NCI-H146 (cell line): ENCODE data around the gene TNFRSF13B.
"Not testable (repeated sequence)": the region's sequence is repeated elsewhere in the genome, so short reads cannot be mapped to it uniquely, and the experiment has no call there.

Experiments
- DNase-seq: peaks from one replicate; lab custom pipeline; 2025; lab: John Stamatoyannopoulos, UW

TNFRSF13B gene

DNA sequence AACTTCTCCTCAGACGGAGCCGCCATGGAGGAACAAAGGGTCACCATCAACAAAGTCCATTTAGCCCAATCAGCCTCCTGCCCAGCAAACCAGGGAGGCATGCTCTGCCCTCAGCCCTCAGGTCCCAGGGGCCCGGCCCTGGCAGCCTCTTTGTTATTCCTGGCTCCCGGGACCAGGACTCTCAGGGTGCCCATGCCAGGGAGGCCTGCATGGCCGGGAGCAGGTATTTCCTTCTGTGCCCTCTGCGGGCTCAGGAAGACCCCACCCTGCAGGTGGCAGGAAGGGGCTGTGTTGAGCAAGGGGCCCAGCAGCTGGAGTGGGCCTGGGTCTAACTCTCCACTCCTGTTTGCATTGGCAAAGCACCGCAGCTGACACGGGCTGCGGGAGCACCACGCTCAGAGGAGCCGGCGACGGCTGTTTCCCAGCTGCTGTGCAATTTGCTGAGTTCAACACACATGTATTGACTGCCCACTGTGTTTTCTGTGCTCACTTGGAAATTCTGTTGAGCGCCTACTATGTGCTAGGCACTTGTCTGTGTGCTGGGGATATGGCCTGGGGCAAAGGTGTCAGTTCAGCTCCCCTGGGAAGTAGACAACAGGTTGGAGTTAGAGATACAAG, 33.2 kb upstream of the TNFRSF13B start:
- not testable (repeated sequence) for DNase-seq

GRCh38 chr17:17004251-17004996, 32.5 kb upstream of the TNFRSF13B start:
- peak; percentile 62 for DNase-seq

DNA sequence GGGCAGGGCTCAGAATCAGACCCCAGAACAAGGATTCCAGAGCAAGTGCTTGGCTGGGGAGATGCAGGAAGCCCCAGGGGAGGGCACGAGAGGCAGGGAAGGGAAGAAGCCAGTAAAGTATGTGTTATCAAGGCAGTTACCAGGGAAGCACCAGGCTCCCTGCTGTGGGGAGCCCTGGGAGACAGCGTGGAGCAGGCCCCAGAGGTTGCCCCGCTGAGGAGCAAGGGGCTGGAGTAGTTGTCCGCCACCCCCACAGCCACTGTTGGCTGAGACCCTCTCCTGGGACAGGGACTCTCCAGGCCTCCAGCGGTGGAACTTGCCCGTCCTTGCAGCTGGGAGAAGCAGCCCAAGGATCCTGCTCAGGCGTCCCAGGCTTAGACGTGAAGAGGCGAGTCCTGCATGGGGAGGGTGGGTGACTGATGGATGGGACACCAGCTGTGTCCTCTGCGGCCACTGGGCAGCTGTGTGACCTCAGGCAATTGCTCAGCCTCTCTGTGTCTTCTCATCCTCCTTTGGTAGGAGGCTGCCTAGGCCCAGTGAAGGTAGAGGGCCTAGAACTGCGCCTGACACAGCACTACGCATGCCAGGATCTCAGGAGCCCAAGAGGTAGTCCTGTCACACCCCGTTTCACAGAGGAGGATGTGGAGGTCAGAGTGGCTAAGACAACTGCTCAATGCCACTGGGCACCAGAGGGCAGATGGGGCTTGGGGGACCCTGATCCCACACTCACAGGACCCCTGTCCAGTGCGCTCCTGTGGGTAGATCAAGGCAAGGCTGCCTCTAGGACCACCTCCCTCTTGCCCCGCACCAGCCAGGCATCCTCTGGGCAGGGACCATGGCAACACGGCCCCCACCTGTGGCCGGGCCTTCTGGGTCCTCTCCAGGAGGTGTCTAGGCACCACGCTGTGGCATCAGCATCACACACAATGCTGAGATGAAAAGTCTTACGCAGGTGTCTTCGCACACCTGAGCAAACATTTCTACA, 31.1 kb upstream of the TNFRSF13B start:
- peak; percentile 97 for DNase-seq

GRCh38 chr17:17001874-17002520, 30.1 kb upstream of the TNFRSF13B start:
- DNase-seq, result peak; percentile 88

- no peak for DNase-seq
These were observed 29.3 kb upstream of the TNFRSF13B start for GRCh38 chr17:17001076-17001777.

GRCh38 chr17:16999931-17000625, 28.2 kb upstream of the TNFRSF13B start:
- no peak for DNase-seq

DNA sequence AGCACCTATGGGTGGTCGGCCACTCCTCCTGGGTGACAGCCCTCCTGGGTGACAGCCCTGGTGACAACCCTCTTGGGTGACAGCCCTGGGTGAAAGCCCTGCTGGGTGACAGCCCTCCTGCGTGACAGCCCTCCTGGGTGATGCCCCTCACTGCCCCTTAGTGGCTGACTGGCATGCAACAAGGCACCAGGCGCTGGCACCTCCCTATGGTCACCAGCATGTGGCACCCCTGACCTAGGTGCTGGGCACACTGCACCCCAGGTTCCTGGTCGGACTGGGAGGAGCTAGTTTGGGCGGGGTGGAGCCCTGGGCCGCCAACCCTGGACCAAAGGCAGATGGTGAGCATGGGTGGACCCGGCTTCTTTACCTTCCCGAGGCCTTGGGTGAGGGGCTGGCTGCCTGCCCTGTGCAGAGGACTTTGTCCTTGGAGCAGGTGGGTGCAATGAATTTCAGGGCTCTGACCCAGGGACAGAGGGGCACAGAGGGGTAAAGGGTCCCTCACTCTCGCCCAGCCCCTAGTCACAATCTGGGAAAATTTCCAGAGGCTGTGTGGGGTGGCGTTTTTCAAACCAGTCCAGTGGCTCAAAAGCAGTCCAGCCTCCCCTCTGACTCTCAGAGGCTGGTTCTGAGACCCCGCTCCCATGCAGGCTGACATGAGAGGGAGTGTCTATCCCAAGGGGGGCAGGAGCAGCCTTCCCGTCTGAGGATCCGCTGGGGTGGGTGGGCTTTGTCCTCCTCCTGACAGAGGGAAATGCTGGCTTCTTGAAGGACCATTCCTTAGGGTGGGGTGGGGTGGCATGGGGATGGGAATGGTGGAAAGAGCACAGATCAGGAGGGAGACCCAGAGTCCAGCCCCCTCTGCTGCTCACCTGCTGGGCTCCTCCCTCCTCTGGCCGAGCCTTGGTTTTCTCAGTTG, 25.9 kb upstream of the TNFRSF13B start:
- no peak for DNase-seq

- not testable (repeated sequence) for DNase-seq
These were observed 24.8 kb upstream of the TNFRSF13B start for GRCh38 chr17:16996726-16997125.

DNA sequence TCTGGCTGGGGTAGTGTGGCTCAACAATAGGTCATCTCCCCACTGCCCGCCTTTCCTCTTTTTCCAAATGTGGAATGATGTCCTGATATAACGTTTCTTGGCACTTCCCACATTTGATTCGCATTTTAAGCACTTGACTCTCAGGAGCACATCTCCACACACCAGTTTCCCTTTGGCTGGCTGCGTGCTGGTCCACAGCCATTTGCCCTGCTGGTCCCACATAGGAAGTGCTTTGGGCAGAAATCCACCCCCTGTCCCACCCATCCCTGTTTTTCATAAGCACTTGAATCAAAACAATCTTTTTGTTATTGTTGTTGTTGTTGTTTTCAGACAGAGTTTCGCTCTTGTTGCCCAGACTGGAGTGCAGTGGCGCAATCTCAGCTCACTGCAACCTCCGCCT, 24.0 kb upstream of the TNFRSF13B start:
- DNase-seq, result no peak

- no peak for DNase-seq
These were observed 22.7 kb upstream of the TNFRSF13B start for GRCh38 chr17:16994631-16995030.

GRCh38 chr17:16991349-16992009, 19.6 kb upstream of the TNFRSF13B start:
- DNase-seq, result peak; percentile 68

GRCh38 chr17:16989953-16990860, 18.3 kb upstream of the TNFRSF13B start:
- DNase-seq, result no peak

GRCh38 chr17:16989230-16989952, 17.5 kb upstream of the TNFRSF13B start:
- no peak for DNase-seq

- no peak for DNase-seq
These were observed 16.9 kb upstream of the TNFRSF13B start for GRCh38 chr17:16988749-16989229.

- DNase-seq, result no peak
These were observed 16.1 kb upstream of the TNFRSF13B start for GRCh38 chr17:16987830-16988601.

- DNase-seq, result no peak
These were observed 15.3 kb upstream of the TNFRSF13B start for GRCh38 chr17:16987066-16987829.
